Heart left ventricle (tissue), 13 donors: ENCODE results near the gene HAUS5.

Experiments
- CTCF ChIP-seq, 12 donors: fragments of 200-600 bp; sonication (generic) in 4 of 12; IDR thresholded peaks; one replicate each; pipeline versions ENCODE4 v1.5.0 to v1.8.0; 2018 to 2022; ENCODE audit warnings: antibody characterized with exemption in 12 of 12, mild to moderate bottlenecking in 5 of 12
- POLR2A ChIP-seq, 2 donors: fragments of 450-650 bp; IDR thresholded peaks; one replicate each; pipeline ENCODE4 v1.6.1; 2017; ENCODE audit warnings: antibody characterized with exemption in 2 of 2, mild to moderate bottlenecking in 2 of 2, moderate library complexity in 2 of 2
- donor health status: ischemic (EF 13 %, LVEDD 7.1; RV severe dilation, severe dysfunction).
- donor health status: DM: no; HTN: yes; CAD: no.
- donor health status: DM: no; HTN: no; CAD: no.
- donor health status: ischemic (EF 25% LVEDD 6.9; RV normal size, moderate dysfunction).
- donor health status: ischemic (EF 25% LVEDD 5.7; RV mildly dilated, moderate dysfunction).
- donor health status: ischemic (EF 35%, LVEDD 5.7; RV mildly dilated, moderate dysfunction).
- donor health status: nonischemic (EF 11% LVEDD 7.7; RV severe dilation, severe dysfunction).
- donor health status: DM: yes; HTN: yes; CAD: no.
- donor health status: PGD.
- donor health status: ischemic (EF 29% LVEDD 5.4; RV normal size, mild dysfunction).
- donor health status: nonischemic (EF 23%, LVEDD 6.1; RV moderate dilation, normal function).

GRCh38 chr19:35628565-35629331 lies 16.2 kb downstream of the HAUS5 start, which contains the start of gene RBM42:
- no peak for TF ChIP-seq CTCF (IDR thresholded peaks at IDR 0.05)
- peak in 1 of 2 donors; percentile 79 for TF ChIP-seq POLR2A (IDR thresholded peaks at IDR 0.05)
